Measurements from ENCODE around the gene SLC35D1.
"Not testable (repeated sequence)": the region's sequence is repeated elsewhere in the genome, so short reads cannot be mapped to it uniquely, and the experiment has no call there.

The SLC35D1 gene

GRCh38 chr1:67053785-67054772 lies at the start of gene SLC35D1:
TSS of gene SLC35D1 (minus strand) at chr1:67054148. CDS start at chr1:67054013, 135 bp downstream.
- DNase-seq (ENCODE audit: insufficient read length, low spot score) (peak; percentile 41), FAIRE-seq (no peak)

DNA sequence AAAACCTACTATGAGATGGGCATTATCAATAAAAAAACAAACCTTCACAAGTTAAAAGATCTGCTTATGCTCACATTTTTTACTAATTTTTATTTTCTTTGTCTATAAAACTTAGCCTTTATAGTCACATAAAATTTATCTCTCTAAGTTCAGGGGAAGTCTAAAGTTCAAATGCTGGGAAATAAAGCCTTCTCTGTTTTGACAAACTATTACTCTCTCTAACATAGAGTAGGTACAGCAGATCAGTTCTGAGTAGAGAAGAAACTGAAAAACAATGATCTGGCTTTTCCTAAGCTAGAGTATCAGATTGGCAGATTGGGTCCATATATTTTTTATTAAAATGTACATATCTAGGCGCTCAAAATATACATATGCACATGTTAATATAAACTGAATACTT lies 49.6 kb upstream of the SLC35D1 start:
- FAIRE-seq (no peak), DNase-seq (ENCODE audit: insufficient read length, low spot score) (no peak)

- no peak for DNase-seq (ENCODE audit: insufficient read length, low spot score)
- no peak for FAIRE-seq
These were observed 46.9 kb upstream of the SLC35D1 start for GRCh38 chr1:67100833-67101232.

DNA sequence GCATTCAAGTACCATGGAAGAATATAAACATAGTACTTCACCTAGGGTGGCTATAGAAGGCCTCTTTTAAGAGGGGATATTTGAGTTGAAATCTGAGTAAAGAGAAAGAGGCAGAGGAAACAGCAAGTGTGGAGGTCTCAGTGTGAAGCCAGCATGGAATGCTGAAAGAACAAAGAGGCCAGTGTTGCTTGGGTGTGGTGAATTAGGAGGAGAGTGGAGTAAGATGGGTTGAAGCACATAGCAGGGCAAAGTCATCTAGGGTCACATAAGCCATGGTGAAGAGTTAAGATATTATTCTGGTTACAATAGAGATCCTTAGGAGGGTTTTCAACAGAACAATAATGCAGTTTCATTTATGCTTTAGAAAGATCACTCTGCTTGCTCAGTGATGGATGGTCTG lies 43.4 kb upstream of the SLC35D1 start:
- no peak for DNase-seq (ENCODE audit: insufficient read length, low spot score)
- no peak for FAIRE-seq

- FAIRE-seq (no peak), DNase-seq (ENCODE audit: insufficient read length, low spot score) (no peak)
These were observed 40.2 kb upstream of the SLC35D1 start for GRCh38 chr1:67094191-67094590.

GRCh38 chr1:67089685-67090208 lies 35.8 kb upstream of the SLC35D1 start:
- DNase-seq (ENCODE audit: insufficient read length, low spot score) (no peak), FAIRE-seq (no peak)

- FAIRE-seq (no peak), DNase-seq (ENCODE audit: insufficient read length, low spot score) (no peak)
These were observed 34.5 kb upstream of the SLC35D1 start for GRCh38 chr1:67088440-67088839.

DNA sequence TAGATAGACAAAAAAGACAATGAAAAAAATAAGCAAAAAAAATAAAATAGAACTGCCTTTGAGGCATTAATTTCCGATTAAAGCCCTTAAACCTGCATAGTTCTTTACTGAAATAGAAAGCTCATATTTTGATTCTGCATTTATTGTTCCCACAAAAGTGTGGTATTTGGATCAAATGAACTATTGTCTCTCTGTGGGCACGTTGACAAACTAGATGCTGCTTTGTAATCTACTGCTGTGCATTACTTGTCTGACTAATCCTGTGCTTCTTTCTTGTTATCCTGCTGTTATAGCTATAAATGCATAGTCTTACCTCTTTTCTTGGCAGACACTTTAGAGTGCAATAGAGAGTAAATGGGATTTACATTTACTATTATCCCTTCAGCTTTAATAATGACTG lies 31.4 kb upstream of the SLC35D1 start:
- no peak for FAIRE-seq
- no peak for DNase-seq (ENCODE audit: insufficient read length, low spot score)

- FAIRE-seq = no peak
- no peak for DNase-seq (ENCODE audit: insufficient read length, low spot score)
These were observed 30.9 kb upstream of the SLC35D1 start for GRCh38 chr1:67084765-67085318.

DNA sequence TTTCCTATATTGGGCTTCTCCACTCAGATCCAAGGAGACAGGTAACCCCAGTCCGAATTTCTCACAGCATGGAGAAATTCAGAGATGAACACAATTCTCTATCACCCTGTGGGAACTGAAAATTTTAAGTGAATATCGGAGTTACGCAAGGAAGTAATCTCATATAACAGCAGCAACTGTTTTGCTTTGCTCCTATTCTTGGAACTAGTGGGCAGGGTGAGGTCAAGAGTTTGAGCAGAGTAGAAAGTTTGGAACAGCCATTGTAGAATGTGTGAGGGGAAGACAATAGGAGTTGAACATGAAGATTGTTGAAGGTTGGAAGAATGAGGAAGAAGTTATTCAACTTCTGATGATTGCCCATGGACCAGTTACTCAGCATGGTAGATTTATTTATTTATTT lies 24.3 kb upstream of the SLC35D1 start:
- FAIRE-seq (no peak), DNase-seq (ENCODE audit: insufficient read length, low spot score) (no peak)

DNA sequence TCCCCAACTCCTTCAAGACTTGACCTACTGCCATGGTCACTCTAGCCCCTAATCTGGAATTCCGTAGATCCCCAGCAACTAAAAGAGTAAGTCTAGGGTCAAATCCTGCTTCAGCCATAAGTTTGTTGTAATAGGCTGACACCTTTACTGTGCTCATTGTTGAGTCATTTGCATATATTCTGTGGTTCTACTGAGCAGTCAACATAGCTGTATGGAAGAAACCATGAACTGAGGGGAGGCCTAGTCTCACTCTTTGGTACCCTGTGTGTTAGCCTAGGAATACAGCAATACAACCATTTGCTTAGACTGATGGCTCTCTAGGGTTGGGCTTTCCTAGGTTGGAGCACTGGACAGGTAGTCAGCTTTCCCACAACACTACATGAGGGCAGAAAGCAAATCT lies 23.6 kb upstream of the SLC35D1 start:
- DNase-seq (ENCODE audit: insufficient read length, low spot score) (no peak), FAIRE-seq (no peak)

DNA sequence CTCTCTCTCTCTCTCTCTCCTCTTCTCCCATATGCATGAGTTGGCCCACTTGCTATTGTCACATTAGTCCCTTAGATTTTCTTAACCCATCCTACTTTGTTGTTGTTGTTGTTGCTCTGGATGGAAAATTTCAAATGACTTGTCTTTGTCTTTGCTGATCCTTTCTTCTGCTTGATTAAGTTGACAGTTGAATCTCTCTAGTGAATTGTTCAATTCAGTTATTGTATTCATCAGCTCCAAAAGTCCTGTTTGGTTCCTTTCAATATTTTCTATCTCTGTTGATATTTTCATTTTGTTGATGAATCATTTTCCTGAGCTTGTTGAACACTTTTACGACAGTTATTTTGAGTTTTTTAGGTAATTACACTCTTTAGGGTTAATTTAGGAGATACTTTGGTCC lies 18.8 kb upstream of the SLC35D1 start:
- FAIRE-seq = no peak

DNA sequence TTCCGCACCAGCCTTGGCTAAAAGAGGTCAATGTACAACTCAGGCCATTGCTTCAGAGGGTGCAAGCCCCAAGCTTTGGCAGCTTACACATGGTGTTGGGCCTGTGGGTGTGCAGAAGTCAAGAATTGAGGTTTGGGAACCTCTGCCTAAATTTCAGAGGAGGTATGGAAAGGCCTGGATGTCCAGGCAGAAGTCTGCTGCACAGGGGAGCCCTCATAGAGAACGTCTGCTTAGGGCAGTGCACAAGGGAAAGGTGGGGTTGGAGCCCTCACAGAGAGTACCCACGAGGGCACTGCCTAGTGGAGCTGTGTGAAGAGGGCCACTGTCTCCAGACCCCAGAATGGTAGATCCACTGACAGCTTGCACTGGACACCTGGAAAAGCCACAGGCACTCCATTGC lies 13.7 kb upstream of the SLC35D1 start:
- DNase-seq (ENCODE audit: insufficient read length, low spot score); FAIRE-seq: not testable (repeated sequence)

More for the DNA sequence above, 18.8 kb upstream of the SLC35D1 start:
- DNase-seq (ENCODE audit: insufficient read length, low spot score) = no peak

DNA sequence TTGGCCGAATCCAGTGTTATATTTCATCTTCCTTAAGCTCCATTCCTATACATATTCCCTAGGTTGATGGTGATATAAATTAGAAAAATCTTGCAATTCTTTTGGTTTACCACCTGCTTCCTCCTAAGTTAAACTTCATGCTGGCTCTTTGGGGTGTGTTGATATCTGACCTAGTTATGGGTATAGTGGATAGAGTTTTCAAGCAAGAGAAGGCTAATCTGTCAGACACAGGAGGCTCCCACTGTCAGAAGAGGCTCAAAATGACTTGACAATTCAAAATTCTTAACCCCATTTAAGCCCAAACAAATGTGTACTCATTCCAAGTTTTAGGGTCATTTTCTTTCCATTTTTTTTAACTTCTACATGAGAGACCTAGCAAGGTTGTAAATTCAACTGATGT lies 8.5 kb upstream of the SLC35D1 start:
- DNase-seq (ENCODE audit: insufficient read length, low spot score) (no peak), FAIRE-seq (no peak)

- DNase-seq (ENCODE audit: insufficient read length, low spot score) (no peak), FAIRE-seq (no peak)
These were observed 7.3 kb upstream of the SLC35D1 start for GRCh38 chr1:67061266-67061665.

DNA sequence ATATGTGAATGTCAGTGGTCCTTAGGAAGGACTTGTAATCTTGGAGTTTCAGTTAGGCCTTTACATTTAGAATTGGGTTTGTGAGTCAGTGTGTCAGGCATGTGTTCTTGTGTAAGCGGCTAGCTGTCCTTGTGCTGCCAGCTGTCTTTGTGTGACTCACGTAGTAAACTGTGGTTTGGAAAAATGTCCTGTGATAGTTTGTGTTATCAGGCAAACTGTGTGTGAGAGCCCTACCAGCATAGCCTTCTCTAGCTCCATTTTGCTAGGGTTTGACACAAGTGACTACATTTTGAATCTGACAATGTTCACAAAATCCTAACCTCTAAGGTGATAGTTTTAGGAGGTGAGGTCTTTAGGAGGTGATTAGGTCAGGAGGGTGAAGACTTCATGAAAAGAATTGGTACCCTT lies 6.9 kb upstream of the SLC35D1 start:
- FAIRE-seq = peak; percentile 73
- DNase-seq (ENCODE audit: insufficient read length, low spot score) = peak; percentile 48

DNA sequence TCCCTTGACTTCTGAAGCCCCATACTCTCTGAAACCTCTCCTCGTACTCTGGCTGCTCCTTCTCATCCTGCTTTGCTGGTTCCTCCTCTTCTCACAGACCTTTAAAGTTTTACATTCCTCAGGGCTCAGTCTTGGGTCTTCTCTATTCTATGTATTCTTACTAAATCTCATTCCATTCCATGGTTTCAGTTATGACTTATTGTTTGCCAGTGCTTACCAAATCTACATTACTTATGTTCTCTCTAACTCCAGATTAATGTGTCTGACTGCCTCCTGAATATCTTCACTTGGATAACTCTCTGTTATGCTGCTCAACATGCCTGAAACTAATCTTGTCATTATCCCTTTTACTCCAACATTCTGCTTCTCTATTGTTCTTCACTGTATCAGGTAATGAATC lies 5.4 kb upstream of the SLC35D1 start:
- no peak for DNase-seq (ENCODE audit: insufficient read length, low spot score)
- no peak for FAIRE-seq

DNA sequence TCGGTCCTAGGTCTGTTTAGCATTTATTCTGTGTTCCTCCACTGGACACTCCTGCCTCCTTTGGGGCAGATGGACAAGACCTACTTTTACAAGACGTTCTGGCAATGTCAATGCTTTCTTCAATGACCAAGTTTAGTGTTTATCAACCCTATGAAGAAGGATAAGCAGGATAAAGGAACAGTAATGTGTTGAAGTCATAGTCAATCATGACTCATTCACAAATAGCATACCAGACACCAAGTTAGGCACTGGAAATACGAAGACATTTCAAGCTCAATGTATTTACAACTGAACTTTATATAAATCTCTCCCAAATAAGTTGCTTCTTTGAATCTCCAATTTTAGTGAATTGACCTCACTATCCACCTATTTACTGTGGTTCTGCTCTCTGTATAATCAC lies 4.8 kb upstream of the SLC35D1 start:
- DNase-seq (ENCODE audit: insufficient read length, low spot score) = no peak
- FAIRE-seq = no peak

- DNase-seq (ENCODE audit: insufficient read length, low spot score) (no peak), FAIRE-seq (no peak)
These were observed 4.3 kb upstream of the SLC35D1 start for GRCh38 chr1:67058242-67058641.

DNA sequence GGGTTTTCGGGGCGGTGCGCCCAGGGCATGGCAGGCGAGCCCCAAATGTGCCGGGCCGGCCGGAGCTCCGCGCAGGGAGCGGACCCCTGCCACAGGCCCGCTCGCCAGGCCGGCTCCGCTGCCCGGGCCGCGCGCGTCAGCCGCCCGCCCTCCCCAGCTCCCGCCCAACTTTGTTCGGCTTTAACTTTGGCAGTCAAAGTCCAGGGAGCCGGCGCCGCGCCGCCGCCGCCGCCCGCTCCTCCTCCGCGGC lies 488 bp downstream of the SLC35D1 start:
- peak; percentile 8 for DNase-seq (ENCODE audit: insufficient read length, low spot score)
- no peak for FAIRE-seq

DNA sequence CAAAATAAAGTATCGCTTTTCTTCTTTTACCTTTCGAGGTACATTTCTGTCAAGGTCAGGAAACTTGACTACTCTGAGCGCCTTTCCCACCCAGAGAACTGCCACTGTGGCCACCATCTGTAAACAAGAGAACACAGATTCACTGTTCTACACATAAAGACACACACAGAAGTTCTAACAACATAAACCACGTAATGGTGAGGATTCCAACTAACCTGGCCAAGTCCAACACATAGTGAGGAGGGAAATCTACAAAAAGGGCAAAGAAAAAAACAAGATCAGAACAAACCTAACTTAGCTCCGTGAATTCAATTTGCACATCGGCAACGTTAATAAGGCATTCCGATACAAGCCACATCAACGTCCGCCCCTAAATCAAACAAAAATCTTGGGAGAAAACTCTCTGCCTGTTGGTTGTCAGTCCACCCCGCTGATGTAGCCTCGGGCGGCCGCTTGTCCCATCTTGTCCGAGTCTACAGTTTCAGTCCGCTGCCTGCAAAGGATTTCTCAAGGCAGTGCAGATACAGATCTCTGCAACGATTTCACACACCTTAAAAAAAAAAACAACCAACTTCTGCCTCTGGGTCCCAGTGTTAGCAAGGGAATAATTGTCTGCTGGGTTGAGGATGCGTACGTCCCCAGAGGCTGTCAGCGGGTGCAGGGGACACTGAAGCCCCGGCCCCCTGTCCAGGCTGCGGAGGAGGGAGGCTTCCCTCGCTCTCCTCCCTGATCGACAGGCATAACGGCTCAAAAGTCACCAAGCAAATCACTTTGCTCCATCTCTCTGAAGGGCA lies 1.0 kb downstream of the SLC35D1 start:
- DNase-seq (ENCODE audit: insufficient read length, low spot score) (peak; percentile 11), FAIRE-seq (no peak)
